K562 (cell line): ENCODE results near the gene TTC13. TPM values are rescaled to one million over a fixed set of nuclear protein-coding genes. Genes with fewer than 3 reads are reported as not detected.

Source experiments
- ARNT ChIP-seq, 2 experiments: fragments of 450-650 bp; IDR thresholded peaks; 2 replicates each; pipeline ENCODE4 v1.6.1; 2016; ENCODE audit warnings: mild to moderate bottlenecking in 1 of 2
- BMI1 ChIP-seq: fragments of 150-350 bp; IDR thresholded peaks from 2 replicates; pipeline ENCODE4 v1.6.1; 2014; ENCODE audit warnings: low read length
- ESRRA ChIP-seq: fragments of 450-650 bp; IDR thresholded peaks from 2 replicates; pipeline ENCODE4 v1.6.1; 2014; ENCODE audit warnings: low read depth, mild to moderate bottlenecking, moderate library complexity, borderline replicate concordance
- OTX1 ChIP-seq: fragments of 450-650 bp; formaldehyde crosslinking; IDR thresholded peaks from 2 replicates; pipeline ENCODE4 v1.4.0; 2022; ENCODE audit warnings: mild to moderate bottlenecking
- RAD21 ChIP-seq, 2 experiments: fragments of 250-450 bp in 1 of 2; fragments of 450-650 bp in 1 of 2; sonication (Bioruptor Pico) in 1 of 2; formaldehyde crosslinking in 1 of 2; IDR thresholded peaks in 1 of 2; conservative IDR thresholded peaks in 1 of 2; 2 replicates each; pipeline versions ENCODE4 v1.4.0 to v1.8.0; 2020 to 2022; ENCODE audit warnings: mild to moderate bottlenecking in 2 of 2, moderate library complexity in 1 of 2
- RAD51 ChIP-seq: fragments of 450-650 bp; IDR thresholded peaks from 2 replicates; pipeline ENCODE4 v1.7.1; 2016; ENCODE audit warnings: low read depth, mild to moderate bottlenecking, borderline replicate concordance
- RBM22 ChIP-seq: fragments of 200-400 bp; formaldehyde crosslinking; IDR thresholded peaks from 2 replicates; pipeline ENCODE4 v1.6.1; 2018; ENCODE audit warnings: low read length, low read depth; ENCODE audit not compliant: poor library complexity, severe bottlenecking
- SMARCB1 ChIP-seq: IDR thresholded peaks from 2 replicates; pipeline ENCODE4 v1.6.1; 2011; ENCODE audit warnings: improper control_type of control experiment, low read depth; ENCODE audit not compliant: insufficient read length
- STAT6 ChIP-seq: sonication (generic); formaldehyde crosslinking; IDR thresholded peaks from 2 replicates; pipeline ENCODE4 v1.8.1; 2023; ENCODE audit warnings: mild to moderate bottlenecking, missing genetic modification reagents
- TAF7 ChIP-seq: fragments of 450-650 bp; IDR thresholded peaks from 2 replicates; pipeline ENCODE4 v1.6.1; 2016; ENCODE audit warnings: missing genetic modification characterization, missing compliant biosample characterization
- ZNF224 ChIP-seq: sonication (generic); formaldehyde crosslinking; IDR thresholded peaks from 2 replicates; pipeline ENCODE4 v1.8.0; 2022; ENCODE audit warnings: mild to moderate bottlenecking, missing genetic modification reagents
- ZNF395 ChIP-seq: fragments of 200-800 bp; sonication (Bioruptor generic); IDR thresholded peaks from 2 replicates; pipeline ENCODE4 v1.6.1; 2017; ENCODE audit warnings: missing genetic modification characterization, missing compliant biosample characterization
- polyA plus RNA-seq, 8 experiments: library from polyadenylated mRNA; depleted of rRNA in 4 of 8; stranded (reverse) in 5 of 8; unstranded in 3 of 8; fragments of >200 nt; fragmentation: Nextera tagmentation in 2 of 8; fragmentation: Illumina TruSeq in 1 of 8; extraction: Ambion mirVana in 2 of 8; extraction: Trizol in 1 of 8; gene quantifications; 2 replicates each; pipeline versions ENCODE4 v1.2.1 to v1.2.3, GENCODE V29; 2011 to 2014; ENCODE audit warnings: inconsistent platforms in 1 of 8, missing spikeins in 1 of 8
- total RNA-seq, 7 experiments: library from RNA; depleted of rRNA in 6 of 7; stranded (reverse); fragments of >200 nt in 6 of 7; fragmentation: Illumina TruSeq in 2 of 7; extraction: Trizol in 2 of 7; gene quantifications; 2 replicates each; pipeline versions ENCODE4 v1.2.1 to v1.2.3, GENCODE V29; 2011 to 2021; ENCODE audit warnings: low replicate concordance in 1 of 7
- TF ChIP-seq, protein P1 (sequence below), 2 experiments: fragments of 450-650 bp; formaldehyde crosslinking in 1 of 2; IDR thresholded peaks; 2 replicates each; pipeline versions ENCODE4 v1.4.0 to v1.6.1; 2014 to 2020; ENCODE audit warnings: mild to moderate bottlenecking in 2 of 2, borderline replicate concordance in 1 of 2, low read depth in 1 of 2

The TTC13 gene
- total and polyA plus RNA-seq, 9 of the 15 experiments (the other 6 are each of a cell fraction or from before 2014, with no cell fraction given): 1.7 to 13.8 (median 9.6) TPM

DNA sequence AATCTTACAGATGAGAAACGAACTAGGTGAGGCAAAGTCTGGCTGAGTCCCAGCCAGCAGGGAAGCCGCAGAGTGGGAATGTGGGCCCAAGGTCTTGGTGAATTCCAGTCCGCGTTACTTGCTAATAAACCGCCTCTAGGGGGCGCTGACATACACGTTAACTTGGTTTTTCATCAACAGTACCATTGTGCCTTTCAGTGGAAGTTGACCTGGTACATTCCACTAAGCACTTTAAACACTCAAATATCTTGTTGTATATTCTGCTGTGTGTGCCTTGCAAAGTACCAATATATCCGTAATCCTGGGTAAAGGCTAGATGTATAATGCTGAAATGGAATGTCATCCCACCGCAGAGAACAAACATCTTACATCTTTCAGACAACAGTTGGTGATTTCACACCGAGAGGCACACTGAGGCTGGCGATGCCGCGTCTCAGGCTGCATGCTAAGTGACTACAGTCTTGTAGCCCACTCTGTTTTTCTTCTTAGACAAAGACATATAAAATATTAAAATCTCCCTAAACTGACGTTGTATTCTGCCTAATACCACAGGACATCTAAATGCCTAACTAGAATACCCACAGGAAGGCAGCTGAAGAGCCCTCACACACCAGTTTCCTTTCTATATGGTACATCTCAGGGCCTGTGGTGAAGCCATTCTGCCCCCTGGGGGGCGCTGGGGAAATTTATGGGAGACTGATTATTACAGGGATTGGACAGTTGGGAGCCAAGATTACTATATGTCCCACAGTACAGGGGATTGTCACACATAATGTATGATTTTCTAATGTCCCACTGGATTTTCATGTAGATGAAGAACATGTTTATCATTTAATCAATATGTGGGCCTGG lies 61.2 kb downstream of the TTC13 start (continued):
- no peak for TF ChIP-seq RBM22
- no peak for TF ChIP-seq ZNF395
- TF ChIP-seq, protein P1, sequence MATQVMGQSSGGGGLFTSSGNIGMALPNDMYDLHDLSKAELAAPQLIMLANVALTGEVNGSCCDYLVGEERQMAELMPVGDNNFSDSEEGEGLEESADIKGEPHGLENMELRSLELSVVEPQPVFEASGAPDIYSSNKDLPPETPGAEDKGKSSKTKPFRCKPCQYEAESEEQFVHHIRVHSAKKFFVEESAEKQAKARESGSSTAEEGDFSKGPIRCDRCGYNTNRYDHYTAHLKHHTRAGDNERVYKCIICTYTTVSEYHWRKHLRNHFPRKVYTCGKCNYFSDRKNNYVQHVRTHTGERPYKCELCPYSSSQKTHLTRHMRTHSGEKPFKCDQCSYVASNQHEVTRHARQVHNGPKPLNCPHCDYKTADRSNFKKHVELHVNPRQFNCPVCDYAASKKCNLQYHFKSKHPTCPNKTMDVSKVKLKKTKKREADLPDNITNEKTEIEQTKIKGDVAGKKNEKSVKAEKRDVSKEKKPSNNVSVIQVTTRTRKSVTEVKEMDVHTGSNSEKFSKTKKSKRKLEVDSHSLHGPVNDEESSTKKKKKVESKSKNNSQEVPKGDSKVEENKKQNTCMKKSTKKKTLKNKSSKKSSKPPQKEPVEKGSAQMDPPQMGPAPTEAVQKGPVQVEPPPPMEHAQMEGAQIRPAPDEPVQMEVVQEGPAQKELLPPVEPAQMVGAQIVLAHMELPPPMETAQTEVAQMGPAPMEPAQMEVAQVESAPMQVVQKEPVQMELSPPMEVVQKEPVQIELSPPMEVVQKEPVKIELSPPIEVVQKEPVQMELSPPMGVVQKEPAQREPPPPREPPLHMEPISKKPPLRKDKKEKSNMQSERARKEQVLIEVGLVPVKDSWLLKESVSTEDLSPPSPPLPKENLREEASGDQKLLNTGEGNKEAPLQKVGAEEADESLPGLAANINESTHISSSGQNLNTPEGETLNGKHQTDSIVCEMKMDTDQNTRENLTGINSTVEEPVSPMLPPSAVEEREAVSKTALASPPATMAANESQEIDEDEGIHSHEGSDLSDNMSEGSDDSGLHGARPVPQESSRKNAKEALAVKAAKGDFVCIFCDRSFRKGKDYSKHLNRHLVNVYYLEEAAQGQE (IDR thresholded peaks at IDR 0.05; ENCODE audit: borderline replicate concordance): peak; percentile 70
- TF ChIP-seq, protein P1 (CRISPR knock-in tag; IDR thresholded peaks at IDR 0.05; ENCODE audit: low read depth): no peak
- TF ChIP-seq TAF7 (tag): no peak
- 0 out of 2 replicates have a peak, but pooled peaks have one; percentile 77 for TF ChIP-seq STAT6 (CRISPR knock-in tag)
- TF ChIP-seq BMI1: no peak
- TF ChIP-seq RAD51: no peak
- TF ChIP-seq ARNT (IDR thresholded peaks at IDR 0.05): no peak
- no peak for TF ChIP-seq OTX1
- TF ChIP-seq RAD21 (CRISPR knock-in tag; conservative IDR thresholded peaks at IDR 0.05 in 1 of 2, IDR thresholded peaks at IDR 0.05 in 1 of 2): peak; percentile 86 to 90
- no peak for TF ChIP-seq ESRRA
- no peak for TF ChIP-seq SMARCB1
- TF ChIP-seq ZNF224 (CRISPR knock-in tag): no peak
